Heart left ventricle (tissue), 16 donors: Measurements from ENCODE around the gene GSPT1. TPM values are rescaled to one million over a fixed set of nuclear protein-coding genes. Genes with fewer than 3 reads are reported as not detected.
"Not testable (repeated sequence)": the region's sequence is repeated elsewhere in the genome, so short reads cannot be mapped to it uniquely, and the experiment has no call there.

Experiments
- ATAC-seq, 4 donors: fragments of 200-7000 bp; cut with Tn5 transposase; one replicate each; pipeline ENCODE4 v1.9.1; 2020 to 2022; ENCODE audit warnings: moderate library complexity in 4 of 4, mild to moderate bottlenecking in 3 of 4, moderate number of reproducible peaks in 1 of 4
- DNase-seq, 5 donors: peaks; one replicate each; pipeline ENCODE4 v3.0.0-alpha.2; 2020
- H3K27ac ChIP-seq, 12 donors: fragments of 200-600 bp; sonication (generic) in 4 of 12; one replicate each; pipeline versions ENCODE4 v1.5.0 to v1.8.0; 2016 to 2022; ENCODE audit warnings: mild to moderate bottlenecking in 2 of 12
- H3K27me3 ChIP-seq, 9 donors: fragments of 200-600 bp; sonication (generic) in 2 of 9; one replicate each; pipeline versions ENCODE4 v1.5.1 to v1.8.0; 2016 to 2022; ENCODE audit warnings: mild to moderate bottlenecking in 3 of 9
- H3K36me3 ChIP-seq, 9 donors: fragments of 200-600 bp; sonication (generic) in 2 of 9; one replicate each; pipeline versions ENCODE4 v1.5.0 to v1.8.0; 2018 to 2022; ENCODE audit warnings: mild to moderate bottlenecking in 2 of 9
- H3K4me1 ChIP-seq, 12 donors: fragments of 200-600 bp; sonication (generic) in 4 of 12; one replicate each; pipeline versions ENCODE4 v1.5.0 to v1.8.0; 2016 to 2022; ENCODE audit warnings: mild to moderate bottlenecking in 3 of 12
- H3K4me3 ChIP-seq, 12 donors: fragments of 200-600 bp; sonication (generic) in 4 of 12; one replicate each; pipeline versions ENCODE4 v1.5.0 to v1.8.0; 2017 to 2022; ENCODE audit warnings: mild to moderate bottlenecking in 9 of 12, moderate library complexity in 4 of 12
- H3K9me3 ChIP-seq, 12 donors: fragments of 200-600 bp; sonication (generic) in 4 of 12; one replicate each; pipeline versions ENCODE4 v1.5.0 to v1.8.0; 2016 to 2022; ENCODE audit warnings: mild to moderate bottlenecking in 1 of 12
- POLR2A ChIP-seq, 2 donors: fragments of 450-650 bp; IDR thresholded peaks; one replicate each; pipeline ENCODE4 v1.6.1; 2017; ENCODE audit warnings: antibody characterized with exemption in 2 of 2, mild to moderate bottlenecking in 2 of 2, moderate library complexity in 2 of 2
- WGBS, 4 donors: extraction: QIAGEN DNeasy Blood & Tissue Kit in 2 of 4; methylation state at CpG; one replicate each; pipeline versions ENCODE4 v1.1.5 to v1.1.7; 2013 to 2018; 5-methylcytosine and 5-hydroxymethylcytosine counted together
- intact Hi-C, 10 donors: fragments of 100-400 bp; cut with DNase I; formaldehyde crosslinking; loops; one replicate each; pipeline versions ENCODE4 v1.11.1 to v1.14.2; 2022
- polyA plus RNA-seq, 2 donors: library from polyadenylated mRNA; stranded (reverse); fragments of 200-250 nt; gene quantifications; one replicate each; pipeline ENCODE4 v1.2.3, GENCODE V29; 2013
- total RNA-seq, 9 donors: library from RNA; depleted of rRNA in 2 of 9; stranded (reverse); fragments of >200 nt in 2 of 9; fragmentation: NEBNext Ultra II Directional in 3 of 9; extraction: Animal tissue kit (Norgen Biotek cat#: 25700) in 3 of 9; gene quantifications; one replicate each; pipeline versions ENCODE4 v1.1.0 to v1.2.4, GENCODE V29; 2016 to 2023
- TF ChIP-seq, protein P1 (sequence below), 12 donors: fragments of 200-600 bp; sonication (generic) in 4 of 12; IDR thresholded peaks; one replicate each; pipeline versions ENCODE4 v1.5.0 to v1.8.0; 2018 to 2022; ENCODE audit warnings: antibody characterized with exemption in 12 of 12, mild to moderate bottlenecking in 5 of 12
- donor health status: ischemic (EF 13 %, LVEDD 7.1; RV severe dilation, severe dysfunction).
- donor health status: healthy with polysubstance abuse.
- donor health status: DM: no; HTN: yes; CAD: no.
- donor health status: DM: no; HTN: no; CAD: no.
- donor health status: ischemic (EF 25% LVEDD 6.9; RV normal size, moderate dysfunction).
- donor health status: ischemic (EF 25% LVEDD 5.7; RV mildly dilated, moderate dysfunction).
- donor health status: healthy.
- donor health status: DM: yes; HTN: yes; CAD: no.
- donor health status: ischemic (EF 35%, LVEDD 5.7; RV mildly dilated, moderate dysfunction).
- donor health status: nonischemic (EF 11% LVEDD 7.7; RV severe dilation, severe dysfunction).
- donor health status: DM: yes; HTN: yes; CAD: no.
- donor health status: PGD.
- donor health status: ischemic (EF 29% LVEDD 5.4; RV normal size, mild dysfunction).
- donor health status: nonischemic (EF 23%, LVEDD 6.1; RV moderate dilation, normal function).

Gene GSPT1
- total and polyA plus RNA-seq, 11 donors, result 16.3 to 131 (median 91.1) TPM

- Histone ChIP-seq H3K4me1 (no peaks in the 10 kb centered on the region), H3K4me3 (no peak overlapping the region), H3K9me3 (no peaks in the 10 kb centered on the region), H3K36me3 (no peaks in the 10 kb centered on the region), H3K27me3 (no peaks in the 10 kb centered on the region), H3K27ac (no peak overlapping the region)
- WGBS, 4 donors, result 88 to 91% (median 89%) methylated on average over 10 of the region's 10 CpGs
- intact Hi-C loops, result no loop called here
- no peak for TF ChIP-seq POLR2A (IDR thresholded peaks at IDR 0.05)
- no peak for DNase-seq
- no peak for ATAC-seq
These were observed 42.0 kb upstream of the GSPT1 start for GRCh38 chr16:11957591-11958395.

GRCh38 chr16:11956558-11956957 lies 40.8 kb upstream of the GSPT1 start:
- no peak overlapping the region for H3K4me3 ChIP-seq
- WGBS, 4 donors, result 91 to 95% (median 94%) methylated on average over 2 of the region's 2 CpGs
- intact Hi-C loops, result no loop called here
- H3K4me1 ChIP-seq, result no peaks in the 10 kb centered on the region
- no peaks in the 10 kb centered on the region for H3K27me3 ChIP-seq
- ATAC-seq (no peak), DNase-seq (no peak)
- no peak overlapping the region for H3K27ac ChIP-seq
- TF ChIP-seq POLR2A (IDR thresholded peaks at IDR 0.05), result no peak
- TF ChIP-seq, protein P1, sequence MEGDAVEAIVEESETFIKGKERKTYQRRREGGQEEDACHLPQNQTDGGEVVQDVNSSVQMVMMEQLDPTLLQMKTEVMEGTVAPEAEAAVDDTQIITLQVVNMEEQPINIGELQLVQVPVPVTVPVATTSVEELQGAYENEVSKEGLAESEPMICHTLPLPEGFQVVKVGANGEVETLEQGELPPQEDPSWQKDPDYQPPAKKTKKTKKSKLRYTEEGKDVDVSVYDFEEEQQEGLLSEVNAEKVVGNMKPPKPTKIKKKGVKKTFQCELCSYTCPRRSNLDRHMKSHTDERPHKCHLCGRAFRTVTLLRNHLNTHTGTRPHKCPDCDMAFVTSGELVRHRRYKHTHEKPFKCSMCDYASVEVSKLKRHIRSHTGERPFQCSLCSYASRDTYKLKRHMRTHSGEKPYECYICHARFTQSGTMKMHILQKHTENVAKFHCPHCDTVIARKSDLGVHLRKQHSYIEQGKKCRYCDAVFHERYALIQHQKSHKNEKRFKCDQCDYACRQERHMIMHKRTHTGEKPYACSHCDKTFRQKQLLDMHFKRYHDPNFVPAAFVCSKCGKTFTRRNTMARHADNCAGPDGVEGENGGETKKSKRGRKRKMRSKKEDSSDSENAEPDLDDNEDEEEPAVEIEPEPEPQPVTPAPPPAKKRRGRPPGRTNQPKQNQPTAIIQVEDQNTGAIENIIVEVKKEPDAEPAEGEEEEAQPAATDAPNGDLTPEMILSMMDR (IDR thresholded peaks at IDR 0.05), result no peak
- no peaks in the 10 kb centered on the region for H3K36me3 ChIP-seq
- H3K9me3 ChIP-seq, result no peaks in the 10 kb centered on the region

- Histone ChIP-seq H3K4me1 (no peaks in the 10 kb centered on the region), H3K27ac (no peak overlapping the region), H3K36me3 (no peaks in the 10 kb centered on the region), H3K27me3 (no peaks in the 10 kb centered on the region), H3K9me3 (no peaks in the 10 kb centered on the region), H3K4me3 (no peak overlapping the region)
- intact Hi-C loops, result no loop called here
- TF ChIP-seq, protein P1 (IDR thresholded peaks at IDR 0.05), result no peak
- DNase-seq (no peak), ATAC-seq (no peak)
- 65 to 75% (median 70%) methylated on average over 8 of the region's 8 CpGs for WGBS, 4 donors
These were observed 40.0 kb upstream of the GSPT1 start for GRCh38 chr16:11955713-11956123.

DNA sequence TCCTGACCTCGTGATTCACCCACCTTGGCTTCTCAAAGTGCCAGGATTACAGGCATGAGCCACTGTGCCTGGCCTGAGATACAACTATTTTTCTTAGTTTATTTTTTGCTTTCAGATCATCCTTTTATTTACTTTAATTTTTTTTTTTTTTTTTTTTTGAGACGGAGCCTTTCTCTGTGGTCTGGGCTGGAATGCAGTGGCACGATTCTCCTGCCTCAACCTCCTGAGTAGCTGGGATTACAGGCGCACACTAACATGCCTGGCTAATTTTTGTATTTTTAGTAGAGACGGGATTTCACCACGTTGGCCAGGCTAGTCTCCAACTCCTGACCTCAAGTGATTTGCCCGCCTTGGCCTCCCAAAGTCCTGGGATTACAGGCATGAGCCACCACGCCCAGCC lies 37.8 kb upstream of the GSPT1 start:
- intact Hi-C loops, result loop anchor here in 2 of 10 donors (5.0 kb wide), 1 partner anchor 114 kb away; no protein-coding TSS in a partner anchor
- not testable (repeated sequence) for H3K4me3 ChIP-seq, H3K27ac ChIP-seq, H3K36me3 ChIP-seq, H3K4me1 ChIP-seq, DNase-seq, ATAC-seq, H3K9me3 ChIP-seq, H3K27me3 ChIP-seq
- 88 to 93% (median 91%) methylated on average over 8 of the region's 8 CpGs for WGBS, 4 donors

- no peak overlapping the region for H3K27ac ChIP-seq
- H3K36me3 ChIP-seq, result no peaks in the 10 kb centered on the region
- no peaks in the 10 kb centered on the region for H3K9me3 ChIP-seq
- H3K4me3 ChIP-seq, result no peak overlapping the region
- H3K4me1 ChIP-seq, result no peaks in the 10 kb centered on the region
- intact Hi-C loops, result loop anchor here in 2 of 10 donors (5.0 kb wide), 1 partner anchor 117 kb away; no protein-coding TSS in a partner anchor
- H3K27me3 ChIP-seq, result no peaks in the 10 kb centered on the region
- DNase-seq (no peak), ATAC-seq (no peak)
- TF ChIP-seq, protein P1 (IDR thresholded peaks at IDR 0.05), result no peak
- TF ChIP-seq POLR2A (IDR thresholded peaks at IDR 0.05), result no peak
- 86 to 91% (median 90%) methylated on average over 5 of the region's 5 CpGs for whole genome bisulfite sequencing, 4 donors
These were observed 34.6 kb upstream of the GSPT1 start for GRCh38 chr16:11950388-11950787.
